Natural killer cell (primary cell): ENCODE measurements around the gene ALG14. TPM values are rescaled to one million over a fixed set of nuclear protein-coding genes. Genes with fewer than 3 reads are reported as not detected.
"Not testable (repeated sequence)": the region's sequence is repeated elsewhere in the genome, so short reads cannot be mapped to it uniquely, and the experiment has no call there.

Experiments used
- ATAC-seq, 3 donors: fragments of 150-1000 bp in 2 of 3; fragments of 200-7000 bp in 1 of 3; cut with Tn5 transposase; 1 replicate in 1 of 3; 2 replicates in 2 of 3; pipeline ENCODE4 v1.10.0; 2021; ENCODE audit warnings: mild to moderate bottlenecking in 2 of 3, moderate library complexity in 2 of 3
- DNase-seq, 2 donors: peaks; one replicate each; pipeline versions ENCODE4 v3.0.0 to v3.0.0-alpha.2; 2013 to 2021; ENCODE audit warnings: mixed read lengths in 1 of 2
- H3K27ac ChIP-seq: one replicate; pipeline ENCODE4 v1.5.1; 2013; ENCODE audit warnings: mild to moderate bottlenecking, low read length
- H3K27me3 ChIP-seq: one replicate; pipeline ENCODE4 v1.6.1; 2013; ENCODE audit warnings: low read length; ENCODE audit not compliant: control insufficient read depth, insufficient read depth
- H3K36me3 ChIP-seq: one replicate; pipeline ENCODE4 v1.6.1; 2013; ENCODE audit warnings: low read length; ENCODE audit not compliant: control insufficient read depth, insufficient read depth
- H3K4me1 ChIP-seq: one replicate; pipeline ENCODE4 v1.6.1; 2013; ENCODE audit warnings: low read length; ENCODE audit not compliant: control insufficient read depth, insufficient read depth
- H3K4me3 ChIP-seq: one replicate; pipeline ENCODE4 v1.5.1; 2013; ENCODE audit warnings: low read length
- H3K9me3 ChIP-seq: one replicate; pipeline ENCODE4 v1.6.1; 2013; ENCODE audit warnings: low read length; ENCODE audit not compliant: control insufficient read depth, insufficient read depth
- H3K27ac Mint-ChIP-seq, 2 donors: one replicate each; pipeline ENCODE4 v1.8.0; 2022; ENCODE audit warnings: mild to moderate bottlenecking in 2 of 2, mixed read lengths in 2 of 2, moderate library complexity in 1 of 2
- H3K27me3 Mint-ChIP-seq, 2 donors: one replicate each; pipeline ENCODE4 v1.8.0; 2022; ENCODE audit warnings: low read depth in 2 of 2, mixed read lengths in 2 of 2
- H3K36me3 Mint-ChIP-seq: one replicate; pipeline ENCODE4 v1.8.0; 2022; ENCODE audit warnings: mixed read lengths
- H3K4me1 Mint-ChIP-seq, 2 donors: one replicate each; pipeline ENCODE4 v1.8.0; 2022; ENCODE audit warnings: mixed read lengths in 2 of 2
- H3K4me3 Mint-ChIP-seq: one replicate; pipeline ENCODE4 v1.8.0; 2022; ENCODE audit warnings: mild to moderate bottlenecking, moderate library complexity, mixed read lengths
- H3K9me3 Mint-ChIP-seq, 2 donors: one replicate each; pipeline ENCODE4 v1.8.0; 2022; ENCODE audit warnings: mixed read lengths in 2 of 2
- CTCF ChIP-seq: fragments of 200-600 bp; IDR thresholded peaks from one replicate; pipeline ENCODE4 v1.8.0; 2022; ENCODE audit warnings: antibody characterized with exemption
- WGBS: methylation state at CpG from one replicate; pipeline ENCODE4 v1.1.7; 2013; ENCODE audit warnings: missing lambda C conversion rate; ENCODE audit not compliant: insufficient coverage; 5-methylcytosine and 5-hydroxymethylcytosine counted together
- intact Hi-C: fragments of 100-400 bp; cut with micrococcal nuclease; formaldehyde crosslinking; loops from one replicate; pipeline ENCODE4 v1.14.2; 2022
- total RNA-seq, 4 donors: library from RNA; stranded (reverse); fragments of 120-200 nt in 1 of 4; gene quantifications; one replicate each; pipeline versions ENCODE4 v1.2.3 to v1.2.4, GENCODE V29; 2013 to 2022

Gene ALG14
- total RNA-seq, 3 donors from 2014 or later (not counting 1 experiment from before 2014, with no cell fraction given) = 0.48 to 2.3 (median 1.1) TPM

- no peak for TF ChIP-seq CTCF
- H3K4me3 Mint-ChIP-seq = no peak overlapping the region
- H3K9me3 Mint-ChIP-seq = no peaks in the 10 kb centered on the region
- Histone ChIP-seq H3K36me3 (peaks cover 2% of the 10 kb centered on the region), H3K27me3 (no peaks in the 10 kb centered on the region), H3K4me3 (no peak overlapping the region), H3K4me1 (no peaks in the 10 kb centered on the region), H3K27ac (no peak overlapping the region), H3K9me3 (no peaks in the 10 kb centered on the region)
- H3K36me3 Mint-ChIP-seq = no peaks in the 10 kb centered on the region
- no peak overlapping the region for H3K27ac Mint-ChIP-seq
- intact Hi-C loops = no loop called here
- ATAC-seq = no peak
- H3K4me1 Mint-ChIP-seq = no peaks in the 10 kb centered on the region
- DNase-seq = no peak
- no peaks in the 10 kb centered on the region for H3K27me3 Mint-ChIP-seq
These were observed 50.2 kb downstream of the ALG14 start for GRCh38 chr1:95022644-95022926.

GRCh38 chr1:95021805-95022643 lies 50.7 kb downstream of the ALG14 start:
- no peak for TF ChIP-seq CTCF
- no peak overlapping the region for H3K27ac Mint-ChIP-seq
- ATAC-seq (no peak), DNase-seq (no peak)
- no peak overlapping the region for H3K4me3 ChIP-seq
- H3K4me1 Mint-ChIP-seq = no peaks in the 10 kb centered on the region
- WGBS = 90% methylated on average over 7 of the region's 7 CpGs
- no peak overlapping the region for H3K4me3 Mint-ChIP-seq
- H3K4me1 ChIP-seq = no peaks in the 10 kb centered on the region
- no peaks in the 10 kb centered on the region for H3K9me3 Mint-ChIP-seq
- intact Hi-C loops = no loop called here
- peaks cover 2% of the 10 kb centered on the region for H3K36me3 ChIP-seq
- H3K27me3 Mint-ChIP-seq = no peaks in the 10 kb centered on the region
- no peaks in the 10 kb centered on the region for H3K9me3 ChIP-seq
- H3K36me3 Mint-ChIP-seq = no peaks in the 10 kb centered on the region
- H3K27ac ChIP-seq = no peak overlapping the region
- no peaks in the 10 kb centered on the region for H3K27me3 ChIP-seq

- intact Hi-C loops = no loop called here
- H3K36me3 ChIP-seq = peaks cover 2% of the 10 kb centered on the region
- H3K27me3 ChIP-seq = no peaks in the 10 kb centered on the region
- TF ChIP-seq CTCF = no peak
- ATAC-seq (no peak), DNase-seq (no peak)
- no peaks in the 10 kb centered on the region for H3K9me3 ChIP-seq
- H3K4me3 ChIP-seq = no peak overlapping the region
- Mint-ChIP-seq H3K4me3 (no peak overlapping the region), H3K4me1 (no peaks in the 10 kb centered on the region), H3K9me3 (no peaks in the 10 kb centered on the region), H3K27me3 (no peaks in the 10 kb centered on the region), H3K36me3 (no peaks in the 10 kb centered on the region), H3K27ac (no peak overlapping the region)
- H3K27ac ChIP-seq = no peak overlapping the region
- WGBS = 97% methylated on average over 4 of the region's 4 CpGs
- H3K4me1 ChIP-seq = no peaks in the 10 kb centered on the region
These were observed 51.6 kb downstream of the ALG14 start for GRCh38 chr1:95021119-95021518.

- H3K9me3 ChIP-seq, H3K36me3 ChIP-seq, H3K4me3 Mint-ChIP-seq, H3K36me3 Mint-ChIP-seq, ATAC-seq, H3K27ac Mint-ChIP-seq, H3K27me3 Mint-ChIP-seq, H3K27me3 ChIP-seq, intact Hi-C loops, H3K4me1 Mint-ChIP-seq, H3K4me1 ChIP-seq, DNase-seq, H3K9me3 Mint-ChIP-seq, H3K4me3 ChIP-seq, H3K27ac ChIP-seq: not testable (repeated sequence)
- WGBS = 96% methylated on average over 6 of the region's 6 CpGs
These were observed 53.3 kb downstream of the ALG14 start for GRCh38 chr1:95019466-95019865.
